Frontal cortex (tissue), 1 donor: ENCODE measurements around the gene HEYL. TPM values are rescaled to one million over a fixed set of nuclear protein-coding genes. Genes with fewer than 3 reads are reported as not detected.

Experiments used
- total RNA-seq: library from RNA; depleted of rRNA; stranded (reverse); fragments of >200 nt; gene quantifications from one replicate; pipeline ENCODE4 v1.2.3, GENCODE V29; 2014

HEYL gene
- total RNA-seq, 1 donor from 2014 or later, result 0.41 TPM

Other genes with a start within 250 kb of the HEYL start
- gene BMP8A, start 148.0 kb downstream of the HEYL start, total RNA-seq, result 0.41 TPM
- gene PABPC4, start 62.9 kb downstream of the HEYL start, total RNA-seq, result 126 TPM
- 2.4 TPM for gene NT5C1A, start 32.5 kb upstream of the HEYL start, total RNA-seq
- 75.4 TPM for gene HPCAL4, start 51.8 kb upstream of the HEYL start, total RNA-seq
- 25.3 TPM for gene PPIE, start 99.2 kb upstream of the HEYL start, total RNA-seq
- gene OXCT2, start 131.7 kb upstream of the HEYL start, total RNA-seq, result 0.82 TPM
- gene BMP8B, start 149.2 kb upstream of the HEYL start, total RNA-seq, result 0.41 TPM
- 47.3 TPM for gene TRIT1, start 243.9 kb upstream of the HEYL start, total RNA-seq